Epithelial cell of esophagus (primary cell): Measurements from ENCODE around the gene MCC.

Experiments used
- DNase-seq: peaks from one replicate; pipeline ENCODE4 v3.0.0; 2010; ENCODE audit warnings: low read depth
- H3K4me3 ChIP-seq: 2 replicates; pipeline ENCODE4 v1.5.1; 2011; ENCODE audit warnings: mild to moderate bottlenecking, low read length, control low read depth
- TF ChIP-seq, protein P1 (sequence below): IDR thresholded peaks from 2 replicates; pipeline ENCODE4 v1.5.1; 2011; ENCODE audit warnings: low read depth, mild to moderate bottlenecking, low read length, control low read depth, inconsistent platforms; ENCODE audit not compliant: insufficient read depth; ENCODE audit errors: missing control alignments

MCC gene

DNA sequence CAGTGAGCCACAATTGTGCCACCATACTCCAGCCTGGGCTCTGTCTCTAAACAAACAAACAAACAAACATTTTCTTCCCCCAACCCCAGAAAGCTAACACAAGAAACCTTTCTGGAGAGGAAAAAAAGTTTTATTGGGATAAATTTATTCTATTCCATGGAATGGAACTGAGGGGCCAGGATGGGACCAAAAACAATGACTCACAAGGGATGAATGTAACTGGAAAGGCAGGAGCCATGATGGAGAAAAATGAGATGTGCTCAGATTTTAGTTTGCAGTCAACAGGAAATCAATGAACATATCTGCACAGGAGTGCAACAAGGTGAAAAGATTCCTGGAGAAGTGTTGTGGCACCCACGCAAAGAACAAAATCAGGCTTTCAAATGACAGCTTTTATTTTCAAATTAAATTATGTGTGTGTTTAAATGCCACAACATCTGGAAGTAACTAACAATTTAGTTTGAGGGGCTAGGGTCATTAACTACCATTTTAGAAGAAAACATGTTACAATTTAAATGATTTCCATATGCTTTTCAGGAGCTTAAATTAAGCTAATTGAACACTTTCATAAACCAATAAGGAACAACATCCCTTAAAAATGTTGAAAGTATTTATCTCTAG is 262.0 kb downstream of the MCC start:
- H3K4me3 ChIP-seq: no peak overlapping the region
- TF ChIP-seq, protein P1, sequence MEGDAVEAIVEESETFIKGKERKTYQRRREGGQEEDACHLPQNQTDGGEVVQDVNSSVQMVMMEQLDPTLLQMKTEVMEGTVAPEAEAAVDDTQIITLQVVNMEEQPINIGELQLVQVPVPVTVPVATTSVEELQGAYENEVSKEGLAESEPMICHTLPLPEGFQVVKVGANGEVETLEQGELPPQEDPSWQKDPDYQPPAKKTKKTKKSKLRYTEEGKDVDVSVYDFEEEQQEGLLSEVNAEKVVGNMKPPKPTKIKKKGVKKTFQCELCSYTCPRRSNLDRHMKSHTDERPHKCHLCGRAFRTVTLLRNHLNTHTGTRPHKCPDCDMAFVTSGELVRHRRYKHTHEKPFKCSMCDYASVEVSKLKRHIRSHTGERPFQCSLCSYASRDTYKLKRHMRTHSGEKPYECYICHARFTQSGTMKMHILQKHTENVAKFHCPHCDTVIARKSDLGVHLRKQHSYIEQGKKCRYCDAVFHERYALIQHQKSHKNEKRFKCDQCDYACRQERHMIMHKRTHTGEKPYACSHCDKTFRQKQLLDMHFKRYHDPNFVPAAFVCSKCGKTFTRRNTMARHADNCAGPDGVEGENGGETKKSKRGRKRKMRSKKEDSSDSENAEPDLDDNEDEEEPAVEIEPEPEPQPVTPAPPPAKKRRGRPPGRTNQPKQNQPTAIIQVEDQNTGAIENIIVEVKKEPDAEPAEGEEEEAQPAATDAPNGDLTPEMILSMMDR: no peak
- no peak for DNase-seq

DNA sequence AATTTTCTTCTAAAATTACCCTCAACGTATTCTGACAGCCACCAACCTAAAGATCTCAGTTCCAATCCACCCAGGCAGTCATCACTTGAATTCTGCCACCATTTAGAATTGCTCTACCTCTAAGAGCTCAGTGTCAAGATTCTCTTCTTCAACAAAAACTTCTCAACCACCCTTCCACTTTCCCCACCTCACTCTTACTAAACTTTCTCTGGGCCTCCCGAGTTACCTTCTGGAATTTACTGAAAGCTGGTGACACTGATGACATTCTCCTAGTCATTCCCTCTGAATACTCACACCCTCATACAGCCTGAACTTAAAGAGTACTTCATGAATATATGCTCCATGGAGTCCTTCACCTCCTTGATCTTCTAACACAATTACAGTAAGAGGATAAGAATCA is 263.0 kb downstream of the MCC start:
- DNase-seq: no peak
- H3K4me3 ChIP-seq: no peak overlapping the region
- TF ChIP-seq, protein P1: no peak

DNA sequence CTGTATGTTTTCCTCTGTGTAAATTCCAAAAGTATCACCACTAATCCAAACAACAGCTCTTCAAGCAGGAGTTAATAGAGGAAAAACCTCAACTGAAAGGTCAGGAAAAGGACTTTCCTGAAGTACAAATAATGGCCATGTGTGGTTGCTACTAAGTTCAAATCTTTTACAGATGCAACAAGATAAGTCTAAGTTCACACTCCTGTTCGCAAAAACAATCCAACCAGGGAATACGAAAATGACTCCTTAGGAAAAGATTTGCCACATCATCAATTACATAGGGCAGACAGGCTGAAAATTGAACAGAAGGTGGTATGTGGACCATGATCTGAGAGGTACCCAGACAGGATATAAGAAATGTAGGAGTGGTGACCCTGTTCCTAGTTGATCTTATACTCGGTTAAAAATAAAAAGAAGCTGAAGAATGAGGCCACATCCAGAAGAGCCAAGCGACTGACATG is 263.6 kb downstream of the MCC start:
- no peak for DNase-seq
- TF ChIP-seq, protein P1: no peak
- no peak overlapping the region for H3K4me3 ChIP-seq

DNA sequence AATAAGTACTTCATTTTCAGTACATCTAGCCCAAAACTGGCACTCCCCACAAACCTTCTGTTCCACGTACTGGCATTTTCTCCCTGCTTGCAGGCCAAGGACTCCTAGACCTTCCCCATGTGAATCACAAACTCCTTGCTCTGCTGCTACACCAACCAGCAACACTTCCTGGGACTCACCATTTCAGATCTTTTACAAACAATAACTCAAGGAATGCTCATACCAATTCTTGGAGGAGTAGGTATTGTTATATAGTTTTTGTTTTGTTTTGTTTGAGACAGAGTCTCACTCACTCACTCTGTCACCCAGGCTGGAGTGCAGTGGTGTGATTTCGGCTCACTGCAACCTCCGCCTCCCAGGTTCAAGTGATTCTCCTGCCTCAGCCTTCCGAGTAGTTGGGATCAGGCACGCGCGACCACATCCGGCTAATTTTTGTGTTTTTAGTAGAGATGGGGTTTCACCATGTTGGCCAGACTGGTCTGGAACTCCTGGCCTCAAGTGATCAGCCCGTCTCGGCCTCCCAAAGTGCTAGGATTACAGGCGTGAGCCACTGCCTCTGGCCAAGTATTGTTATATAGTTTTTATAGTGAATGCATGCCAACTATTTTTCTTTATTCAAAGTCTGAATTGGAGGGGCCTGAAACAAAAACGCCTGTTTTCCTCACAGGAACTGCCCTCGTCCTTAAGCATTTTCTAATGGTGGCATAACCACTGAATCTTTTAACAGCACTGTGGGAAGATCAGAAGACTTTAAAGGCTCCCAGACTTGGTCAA is 264.2 kb downstream of the MCC start:
- peak; percentile 38 for DNase-seq
- no peak overlapping the region for H3K4me3 ChIP-seq
- TF ChIP-seq, protein P1: no peak

DNA sequence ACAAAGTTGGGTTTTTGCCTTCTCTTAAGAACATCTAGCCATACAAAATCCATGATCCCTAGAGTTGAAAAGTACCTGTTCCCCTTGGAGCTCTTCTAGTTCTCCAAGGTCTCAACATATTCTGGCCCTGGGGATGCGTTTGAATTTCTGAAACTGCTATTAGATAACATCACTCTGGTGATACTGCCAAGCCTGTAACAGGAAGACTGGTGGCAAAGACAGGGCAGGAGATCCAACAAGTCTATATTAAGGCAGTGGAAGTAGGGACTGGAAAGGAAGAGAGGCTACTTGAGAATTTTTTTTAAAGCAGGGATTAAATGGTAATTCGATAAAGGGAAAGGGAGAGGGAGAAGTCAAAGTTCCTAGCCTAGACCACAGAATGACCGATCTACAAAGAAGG is 264.9 kb downstream of the MCC start:
- TF ChIP-seq, protein P1: no peak
- DNase-seq: no peak
- H3K4me3 ChIP-seq: no peak overlapping the region

DNA sequence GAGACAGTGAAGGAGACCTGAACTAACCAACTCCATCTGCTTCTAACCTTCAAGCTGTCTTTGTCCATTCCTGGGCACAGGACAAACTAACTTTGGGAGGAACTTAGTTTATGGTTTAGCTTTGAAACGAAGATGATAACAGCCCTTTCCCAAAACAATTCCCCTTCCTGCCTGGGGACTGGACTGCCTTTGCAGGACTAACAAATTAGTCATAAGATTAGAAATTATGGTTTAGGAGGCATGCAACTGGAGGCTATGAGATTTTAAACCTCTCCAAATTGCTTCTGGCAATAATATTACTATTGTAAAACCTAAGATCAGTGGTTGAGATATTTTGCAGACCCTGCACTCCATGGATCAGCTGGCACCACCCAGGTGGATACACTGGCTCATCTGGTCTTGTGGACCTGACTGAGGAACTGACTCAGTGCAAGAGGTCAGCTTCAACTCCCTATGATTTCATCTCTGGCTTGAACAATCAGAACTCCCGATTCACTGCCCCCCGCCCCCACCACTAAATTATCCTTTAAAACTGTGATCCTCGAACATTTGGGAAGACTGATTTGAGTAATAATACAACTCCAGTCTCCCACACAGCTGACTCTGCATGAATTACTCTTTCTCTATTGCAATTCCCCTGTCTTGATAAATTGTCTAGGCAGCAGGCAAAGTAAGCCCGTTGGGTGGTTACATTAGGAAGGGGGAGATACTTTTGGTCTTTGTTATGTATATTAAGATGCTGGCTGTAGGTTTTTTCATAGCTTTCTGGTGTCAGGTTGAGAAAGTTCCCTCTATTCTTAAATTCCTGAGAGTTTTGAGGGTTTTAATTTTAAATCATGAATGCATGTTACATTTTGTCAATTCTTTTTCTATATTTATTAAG is 266.7 kb downstream of the MCC start:
- peak; percentile 39 for DNase-seq
- no peak overlapping the region for H3K4me3 ChIP-seq
- TF ChIP-seq, protein P1: no peak
